HG02938 (cell line): ENCODE data around the gene MCC.
A peak's percentile ranks its signal among the peaks of the same experiment; 100 is the strongest.

Experiments used
- ATAC-seq: cut with Tn5 transposase; IDR thresholded peaks from one replicate; pipeline ENCODE4 v1.9.1; 2021; ENCODE audit warnings: mild to moderate bottlenecking, moderate library complexity; ENCODE audit not compliant: unreplicated experiment

The MCC gene

DNA sequence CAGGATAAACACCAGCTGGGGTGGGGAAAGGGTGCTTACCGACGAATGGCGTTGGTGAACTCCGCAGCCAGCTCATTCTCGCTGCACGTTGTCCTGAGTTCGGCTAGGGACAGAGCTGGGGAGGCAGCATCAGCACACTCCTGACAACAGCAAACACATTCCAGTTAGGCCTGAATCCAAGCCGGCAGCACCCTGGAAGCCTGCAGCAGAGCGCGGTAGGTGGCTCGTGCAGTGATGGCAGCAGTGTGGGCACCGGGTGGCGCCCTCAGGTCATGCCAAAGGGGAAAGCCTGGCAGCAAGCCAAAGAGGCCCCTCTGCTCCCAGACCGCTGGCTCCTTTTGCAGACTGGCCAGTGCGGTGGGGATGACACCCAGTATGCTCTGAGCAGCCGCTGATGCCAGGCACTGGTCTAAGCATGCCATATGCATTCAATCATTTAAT, 444.7 kb downstream of the MCC start:
- no peak for ATAC-seq

DNA sequence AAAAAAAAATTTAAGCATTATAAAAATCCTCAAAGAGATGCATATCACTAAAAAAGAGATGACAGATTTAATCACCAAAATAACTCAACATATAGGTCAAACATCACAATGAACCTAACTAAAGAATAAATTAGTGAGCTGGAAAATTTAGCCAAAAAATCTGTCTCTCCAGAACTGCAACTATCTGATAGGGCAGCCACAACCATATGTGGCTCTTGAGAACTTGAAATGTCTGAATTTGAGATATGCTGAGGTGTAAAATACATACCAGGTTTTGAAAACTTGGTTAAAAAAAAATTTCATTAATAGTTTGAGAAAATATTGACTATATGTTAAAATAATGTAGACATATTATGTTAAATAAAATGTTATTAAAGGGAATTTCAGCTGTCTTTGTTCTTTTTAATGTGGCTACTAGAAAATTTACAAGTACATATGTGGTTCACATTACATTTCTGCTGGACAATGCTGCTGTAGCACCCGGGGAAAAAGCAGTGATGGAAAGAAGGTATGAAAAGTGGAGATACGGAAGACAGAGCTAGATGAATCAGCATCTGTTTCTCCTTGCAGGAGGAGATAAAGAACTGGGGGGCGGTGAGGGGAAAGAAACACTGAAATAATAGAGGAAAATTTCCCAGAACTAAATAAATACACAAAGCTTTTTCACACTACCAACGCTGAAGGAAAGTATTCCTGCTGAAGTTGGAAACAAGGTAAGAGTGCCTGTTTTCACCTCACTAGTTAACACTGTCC, 445.6 kb downstream of the MCC start:
- no peak for ATAC-seq

DNA sequence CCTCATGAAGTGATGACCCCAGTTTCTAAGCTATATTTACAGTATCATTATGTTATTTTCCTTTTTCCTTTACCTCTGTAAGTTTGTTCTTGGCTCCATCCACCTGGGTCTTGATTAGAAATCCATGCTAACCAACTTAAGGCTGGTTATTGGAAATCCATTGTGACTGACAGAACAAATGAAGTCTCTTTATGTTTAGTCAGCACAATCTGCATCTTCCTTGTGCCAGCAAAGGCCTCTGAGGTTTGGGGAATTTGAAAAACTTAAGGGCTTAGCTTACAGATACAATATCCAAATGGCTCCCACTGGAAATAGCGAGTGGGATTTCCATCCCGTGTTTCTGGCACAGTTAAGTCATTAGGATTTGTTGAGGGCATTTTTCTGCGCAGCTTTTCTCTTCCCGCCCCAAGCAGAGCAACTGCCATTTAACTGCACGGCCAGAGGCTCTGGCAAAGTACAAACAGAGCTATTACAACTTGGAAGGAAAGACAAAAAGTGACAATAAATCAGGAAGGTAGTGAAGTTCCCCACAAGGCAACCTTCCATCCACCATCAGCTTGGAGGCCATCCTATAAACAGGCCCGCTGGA, 447.5 kb downstream of the MCC start:
- ATAC-seq = no peak

DNA sequence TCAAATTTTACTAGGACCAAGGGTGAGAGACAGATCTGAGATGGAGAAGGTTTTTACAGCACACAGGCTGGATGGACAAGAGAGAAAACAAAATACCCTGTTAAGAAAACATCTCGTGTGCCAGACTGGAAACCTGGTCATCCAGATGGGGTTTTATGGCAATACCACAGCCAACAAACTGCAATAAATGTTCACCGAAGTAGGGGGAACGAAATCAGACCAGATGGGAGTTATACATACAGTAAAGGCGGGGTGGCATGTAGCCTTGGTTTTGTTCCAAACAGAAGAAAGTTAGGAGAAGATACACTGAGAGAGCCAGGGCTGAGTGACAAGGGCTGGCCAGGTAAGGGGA, 448.3 kb downstream of the MCC start:
- no peak for ATAC-seq

DNA sequence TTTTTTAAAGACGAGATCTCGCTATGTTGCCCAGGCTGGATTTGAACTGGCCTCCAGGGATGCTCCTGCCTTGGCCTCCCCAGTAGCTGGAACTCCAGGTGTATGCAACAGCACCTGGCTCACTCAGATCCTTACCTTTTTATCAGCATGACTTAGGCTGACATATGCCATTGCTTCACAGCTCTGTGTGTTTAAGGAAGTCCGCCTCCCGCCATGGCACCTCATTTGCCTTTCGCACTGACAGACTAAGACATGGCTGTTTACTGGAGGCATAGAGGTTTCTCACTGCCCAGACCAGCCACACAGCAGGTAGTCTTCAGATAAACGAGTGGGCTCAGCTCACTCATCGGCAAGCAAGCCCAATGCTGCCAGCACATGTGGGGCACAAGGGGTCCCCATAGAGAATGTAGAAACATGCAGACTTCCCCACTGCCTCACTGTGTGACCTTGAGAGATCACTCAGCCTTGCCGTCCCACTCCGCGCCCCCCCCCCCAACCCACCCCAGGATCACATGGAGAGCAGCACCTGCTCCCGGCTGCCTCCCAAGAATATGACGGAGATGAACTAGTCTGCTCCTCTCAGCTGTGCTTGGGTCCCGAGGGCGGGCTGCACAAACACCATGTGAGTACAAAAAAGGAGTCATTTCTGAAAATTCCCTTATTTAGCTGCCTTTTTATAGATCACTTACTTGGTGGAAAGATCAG, 448.9 kb downstream of the MCC start:
- no peak for ATAC-seq

DNA sequence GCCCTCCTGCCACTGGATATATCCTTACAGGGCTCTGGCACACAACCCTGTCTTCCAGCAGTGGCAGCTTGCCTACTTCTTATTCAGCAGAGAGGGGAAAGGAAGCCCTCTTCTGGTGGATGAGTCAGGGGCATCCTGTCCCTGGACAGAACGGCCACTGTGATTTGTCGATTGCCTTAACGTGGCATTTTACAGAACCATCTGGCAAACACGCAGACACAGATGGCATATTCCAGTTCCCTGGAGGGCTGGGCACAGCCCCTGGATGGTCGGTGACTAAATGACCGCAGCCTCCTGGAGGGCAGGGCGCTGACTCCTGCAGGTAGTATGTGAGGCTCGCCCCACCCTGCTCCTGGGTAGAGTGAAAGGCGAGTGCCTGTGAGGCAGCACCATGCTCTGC, 449.5 kb downstream of the MCC start:
- no peak for ATAC-seq

DNA sequence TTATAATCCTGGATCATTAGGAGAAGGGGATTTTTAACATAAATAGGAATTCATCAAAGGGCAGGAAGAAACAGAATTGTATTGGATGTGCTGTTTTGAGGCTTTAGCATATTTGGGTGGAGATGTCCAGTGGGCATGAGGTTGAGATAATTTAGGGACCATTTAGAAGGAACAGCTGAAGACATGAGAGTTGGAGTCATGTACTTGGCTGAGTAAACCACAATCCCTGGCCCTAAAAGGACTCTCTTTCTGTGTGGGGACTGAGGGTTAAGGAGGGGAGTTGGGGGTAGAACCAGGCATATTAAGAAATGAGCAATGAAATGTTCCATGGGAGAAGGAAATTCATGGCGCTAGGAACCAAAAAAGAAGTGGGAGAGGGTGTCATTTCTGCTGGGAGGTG, 450.1 kb downstream of the MCC start:
- no peak for ATAC-seq

DNA sequence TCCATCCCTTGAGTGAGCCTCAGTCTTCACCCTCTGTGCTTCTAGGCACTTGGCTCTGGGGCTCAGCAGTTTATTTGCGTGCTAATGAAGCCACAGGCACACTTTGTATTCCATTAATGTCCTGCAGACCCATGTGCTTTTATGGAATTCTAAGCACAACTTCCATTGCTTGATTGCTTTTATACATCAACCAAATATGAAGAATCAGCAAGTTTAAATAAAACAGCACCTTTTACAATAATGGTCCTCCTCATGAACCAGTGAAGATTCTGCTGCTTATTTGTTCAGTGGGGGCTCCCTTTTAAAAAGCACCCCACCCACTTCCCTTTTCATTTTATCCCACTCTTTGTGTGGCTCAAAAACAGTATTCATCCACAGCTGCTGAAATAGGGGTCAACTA, 451.4 kb downstream of the MCC start:
- no peak for ATAC-seq

DNA sequence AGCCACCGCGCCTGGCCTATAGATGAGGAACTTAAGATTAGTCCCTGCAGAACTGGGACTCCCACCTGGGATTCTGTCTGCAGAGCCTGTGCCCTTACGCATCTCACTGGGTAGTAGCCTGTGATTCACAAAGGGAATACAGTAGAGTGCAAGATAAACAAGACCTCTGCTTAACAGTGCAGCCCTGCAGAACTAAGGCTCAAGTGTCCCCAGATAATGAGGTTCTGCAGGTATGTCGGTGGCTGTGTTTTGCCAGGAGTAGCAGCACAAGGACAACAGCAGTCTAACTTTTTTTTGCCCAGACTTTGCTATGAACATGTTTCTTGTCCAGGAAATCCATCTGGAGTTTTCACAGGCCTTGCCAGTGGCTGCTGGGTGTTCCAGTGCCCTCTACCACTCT, 451.9 kb downstream of the MCC start:
- no peak for ATAC-seq

DNA sequence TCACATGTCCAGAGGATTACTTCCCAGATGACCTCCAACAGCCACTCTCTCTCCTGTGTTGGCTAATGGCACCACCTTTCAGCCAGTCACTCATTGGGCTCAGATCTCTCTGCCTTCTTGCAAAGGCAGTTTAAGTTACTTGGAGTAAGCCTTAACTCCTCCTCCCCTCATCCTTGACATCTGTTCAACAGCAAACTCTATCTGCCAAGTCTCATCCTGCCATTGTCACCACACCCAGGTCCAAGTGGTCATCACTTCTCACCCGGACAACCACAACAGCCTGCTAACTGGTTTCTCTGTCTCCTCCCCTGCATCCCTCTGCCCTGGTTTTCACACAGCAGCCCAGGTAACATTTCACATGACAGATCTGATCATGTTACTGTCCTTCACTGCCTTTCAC, 453.2 kb downstream of the MCC start:
- ATAC-seq = no peak

DNA sequence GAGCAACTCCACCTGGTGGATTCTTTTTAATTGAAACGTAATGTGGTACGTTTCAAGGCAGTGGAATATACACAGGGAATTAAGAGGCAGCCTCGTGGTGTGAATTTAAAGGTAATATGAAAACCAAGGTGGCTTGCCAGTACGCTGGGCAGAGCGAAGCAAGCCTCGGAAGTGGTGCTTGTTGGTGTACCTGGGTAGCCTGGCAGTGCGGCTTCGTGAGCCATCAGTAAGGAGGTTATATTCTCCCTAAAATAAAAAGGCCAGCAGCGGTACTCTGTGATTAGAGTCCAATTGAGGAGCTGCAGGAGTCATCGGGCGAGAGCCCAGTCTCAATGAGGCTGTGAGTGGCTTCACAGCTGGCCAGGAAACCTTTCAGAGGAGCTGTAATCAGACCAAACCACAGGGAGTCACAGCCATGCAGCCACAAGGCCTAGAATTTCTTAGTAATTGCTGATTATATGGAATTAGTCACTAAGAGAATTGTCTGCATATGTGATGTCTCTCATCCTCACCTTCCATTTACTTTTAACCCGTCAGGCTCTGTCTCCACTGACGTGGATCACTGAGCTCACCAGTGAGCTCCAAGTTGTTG, 454.0 kb downstream of the MCC start:
- ATAC-seq = no peak

DNA sequence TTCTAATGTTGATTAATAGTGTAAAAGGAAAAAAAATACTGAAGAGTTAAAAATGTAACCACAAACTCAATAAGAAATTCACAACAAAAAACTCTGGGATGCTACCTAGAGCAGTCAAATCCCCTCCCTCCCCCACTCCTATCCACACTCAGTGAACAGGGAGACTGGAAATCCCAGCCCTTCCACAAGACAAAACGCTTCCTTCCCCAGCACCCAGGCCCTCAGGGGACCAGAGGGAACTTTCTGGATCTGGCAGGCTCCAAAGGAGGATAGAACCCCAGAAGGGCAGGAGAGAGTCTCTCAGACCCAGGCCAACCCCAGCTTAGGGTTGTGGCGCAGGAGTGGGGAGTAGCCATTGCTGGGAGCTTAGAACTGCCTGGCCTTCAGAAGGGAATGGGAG, 456.7 kb downstream of the MCC start:
- no peak for ATAC-seq

DNA sequence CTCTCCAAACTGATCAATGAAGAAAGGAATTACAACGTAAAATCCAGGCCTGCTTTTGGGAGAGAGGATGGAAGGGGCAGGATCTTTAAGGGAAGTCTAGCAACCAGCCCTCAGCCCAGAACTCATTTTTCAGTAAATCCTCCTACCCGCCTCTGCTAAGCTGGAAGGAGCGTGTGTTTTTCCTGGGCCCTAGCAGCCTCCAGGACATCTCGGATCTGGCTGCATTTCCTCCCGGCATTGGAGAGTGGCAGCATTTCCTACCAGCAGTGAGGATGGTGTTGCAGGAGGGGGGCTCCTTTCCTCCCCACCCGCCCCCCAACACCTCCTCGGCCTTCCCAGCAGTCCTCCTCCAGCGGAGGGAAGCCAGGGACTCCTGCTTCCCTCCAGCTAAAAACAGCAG, 457.1 kb downstream of the MCC start:
- ATAC-seq = no peak

DNA sequence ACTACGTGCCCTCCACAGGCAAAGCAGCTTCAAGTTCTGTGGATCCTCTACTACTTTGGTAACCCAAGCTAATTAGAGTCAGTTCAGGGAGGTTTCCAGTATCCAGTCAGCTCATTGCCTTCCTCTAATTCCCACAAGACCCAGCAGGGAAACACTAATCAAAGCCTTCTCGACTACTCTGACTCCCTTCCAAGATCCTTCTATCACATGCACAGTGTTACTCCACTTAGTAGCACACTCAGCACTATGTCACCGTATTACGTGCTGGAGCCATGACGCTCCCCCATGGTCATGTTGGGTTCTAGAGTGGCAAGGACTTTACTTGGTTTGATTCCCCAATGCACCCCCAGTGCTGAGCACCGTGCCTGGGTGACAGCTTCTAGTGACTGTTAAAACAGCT, 458.6 kb downstream of the MCC start:
- ATAC-seq = no peak

DNA sequence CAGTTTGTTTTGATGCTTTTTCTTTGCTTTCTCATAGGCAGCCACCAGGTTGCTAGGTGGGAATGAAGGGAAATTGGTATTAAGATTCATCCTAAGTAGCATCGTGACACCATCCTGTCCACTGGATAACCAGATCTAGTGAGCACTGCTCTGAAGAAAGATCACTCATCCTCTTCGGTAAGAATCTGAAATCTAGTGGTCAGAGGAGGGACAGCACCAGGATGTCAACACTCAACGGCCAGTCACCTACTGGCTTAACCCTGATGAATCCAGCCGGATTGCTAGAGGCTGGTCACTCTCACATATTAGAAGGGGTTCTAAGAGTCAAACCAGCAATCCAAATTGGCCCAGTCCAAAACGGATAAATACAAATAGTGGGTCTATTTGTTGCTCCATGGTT, 460.8 kb downstream of the MCC start:
- no peak for ATAC-seq

DNA sequence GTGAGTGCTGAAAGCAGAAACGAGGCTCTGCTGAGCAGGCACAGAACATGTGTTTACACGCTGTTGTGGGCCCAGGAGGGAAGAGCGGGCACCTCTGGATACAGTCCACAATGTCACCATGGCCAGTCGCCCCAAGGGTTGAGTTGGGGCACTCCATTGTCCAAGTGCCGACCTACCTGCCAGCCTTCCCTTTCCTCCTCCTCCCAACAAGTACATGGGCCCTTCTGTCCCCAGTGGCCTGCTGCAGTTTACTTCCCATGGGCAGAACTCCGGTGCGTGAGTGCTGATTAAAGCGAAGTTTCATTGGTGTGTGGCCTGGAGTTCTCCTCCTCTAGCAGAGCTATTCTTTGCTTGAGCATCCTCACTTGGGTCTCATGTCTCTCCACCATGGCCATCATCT, 461.2 kb downstream of the MCC start:
- ATAC-seq = no peak

DNA sequence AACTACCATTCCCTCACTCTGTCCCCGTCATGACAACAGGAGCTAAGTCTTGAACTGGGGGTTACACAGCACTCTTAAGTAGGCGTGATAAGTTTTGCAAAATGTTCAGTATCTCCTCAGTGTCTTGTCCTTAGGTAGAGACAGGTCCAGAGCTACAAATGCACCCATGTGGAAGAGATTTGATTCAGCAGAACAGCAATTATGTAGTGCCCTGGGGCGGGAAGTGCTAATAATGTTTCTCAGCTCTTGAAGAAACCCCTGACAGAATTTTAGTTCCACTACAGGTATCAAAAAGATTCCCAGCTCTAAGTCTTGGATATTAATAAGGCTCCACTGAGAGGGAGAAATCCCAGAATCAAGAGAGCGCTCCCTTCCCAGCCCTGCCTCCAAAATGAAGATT, 462.0 kb downstream of the MCC start:
- no peak for ATAC-seq

DNA sequence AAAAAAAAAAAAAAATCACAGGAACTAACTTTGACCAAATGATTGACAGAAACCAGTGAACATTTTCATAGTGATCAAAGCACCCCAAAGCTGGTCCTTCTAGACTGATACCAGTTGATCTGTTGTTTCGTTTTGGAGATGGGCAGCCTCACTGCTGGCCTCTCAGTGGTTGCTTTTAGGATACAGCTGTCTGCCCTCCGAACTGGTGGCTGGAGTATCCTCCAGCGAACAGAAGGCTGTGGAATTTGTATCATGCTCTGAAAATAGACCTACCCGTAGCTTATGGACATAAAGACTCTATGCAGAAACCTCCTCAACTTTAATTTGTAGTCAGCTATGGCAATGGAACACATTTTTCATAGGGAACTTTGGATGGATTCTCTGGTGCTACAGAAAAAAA, 462.7 kb downstream of the MCC start:
- no peak for ATAC-seq

DNA sequence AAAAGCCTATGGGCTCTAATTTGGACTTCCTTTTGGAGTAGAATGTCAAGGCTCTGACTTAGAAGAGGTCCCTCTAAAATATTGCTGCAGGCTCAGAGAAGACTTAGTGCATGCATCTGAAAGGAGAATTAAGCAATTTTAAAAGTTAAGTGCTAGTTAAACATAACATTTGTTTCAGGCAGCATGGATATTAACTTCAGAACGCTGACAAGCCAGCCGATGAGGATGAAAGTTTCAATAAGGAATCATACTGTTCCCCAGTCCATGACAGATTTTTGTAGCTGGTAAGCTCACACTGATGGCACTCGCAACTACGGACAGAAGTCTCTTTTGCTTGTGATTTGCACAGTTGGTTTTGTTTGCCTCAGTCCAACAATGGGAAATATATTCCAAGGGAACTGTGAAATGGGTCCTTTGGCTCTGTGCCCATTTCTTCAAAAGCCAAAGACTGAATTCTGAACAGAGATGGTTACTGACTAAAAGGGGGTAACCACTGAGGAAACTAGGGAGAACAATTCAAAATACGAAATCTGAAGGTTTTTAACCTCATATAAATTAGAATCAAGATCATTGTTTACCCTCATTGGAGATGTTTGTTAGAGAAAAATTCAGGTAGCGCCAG, 464.1 kb downstream of the MCC start:
- no peak for ATAC-seq

DNA sequence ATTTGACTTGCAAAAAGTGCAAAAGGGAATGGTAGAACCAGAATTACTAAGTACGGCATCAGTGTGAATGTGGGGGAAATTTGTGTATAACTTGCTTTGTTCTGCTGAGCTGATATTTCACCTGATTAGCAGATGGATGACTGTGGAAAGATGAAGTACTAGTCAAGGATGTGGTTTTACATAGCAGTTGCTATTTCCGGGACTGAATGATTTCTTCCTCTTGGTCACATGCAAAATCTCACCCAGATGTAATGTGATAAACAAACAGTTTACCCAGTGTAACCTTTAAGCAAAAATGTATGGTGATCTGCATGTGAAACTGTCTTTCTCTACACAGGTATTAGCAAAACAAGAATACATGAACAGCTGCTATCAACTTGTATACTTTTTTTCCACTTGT, 465.6 kb downstream of the MCC start:
- peak; percentile 72 for ATAC-seq

DNA sequence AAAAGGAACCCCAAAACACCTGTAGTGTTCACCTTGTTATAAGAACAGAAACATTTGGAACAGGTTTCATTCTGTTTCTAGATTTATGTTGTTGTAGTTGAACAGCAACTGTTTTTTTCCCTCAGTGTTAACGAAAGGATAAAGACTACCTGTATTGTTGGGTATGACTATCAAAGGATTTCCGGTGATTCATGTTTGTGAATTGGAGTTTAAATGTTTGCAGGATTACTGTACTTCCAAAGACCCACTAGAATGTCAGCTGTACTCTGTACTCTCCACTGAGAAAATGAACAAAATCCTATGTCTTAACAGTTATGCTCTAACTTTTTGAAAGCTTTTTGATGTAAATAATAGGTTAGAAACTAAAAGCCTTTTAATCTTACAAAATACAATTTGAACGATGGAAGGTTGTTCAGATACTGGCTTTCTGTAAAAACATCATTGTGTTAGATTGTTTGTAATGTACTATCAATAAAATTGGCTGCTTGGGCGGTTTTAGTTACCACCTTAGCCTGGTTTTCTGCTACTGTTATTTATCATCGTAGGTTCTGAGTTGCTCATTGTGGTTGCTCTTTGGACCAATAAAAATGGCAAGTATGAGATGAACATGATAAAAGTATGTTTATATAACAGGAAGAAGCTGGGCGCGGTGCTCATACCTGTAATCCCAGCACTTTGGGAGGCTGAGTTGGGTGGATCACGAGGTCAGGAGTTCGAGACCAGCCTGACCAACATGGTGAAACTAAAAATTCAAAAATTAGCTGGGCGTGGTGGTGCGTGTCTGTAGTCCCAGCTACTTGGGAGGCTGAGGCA, 467.6 kb downstream of the MCC start:
- ATAC-seq = no peak
